Liver (tissue), 9 donors: ENCODE measurements around the gene CDCP2. TPM values are rescaled to one million over a fixed set of nuclear protein-coding genes. Genes with fewer than 3 reads are reported as not detected.

ENCODE experiments used
- DNase-seq: peaks from one replicate; pipeline ENCODE4 v3.0.0-alpha.2; 2017; ENCODE audit warnings: low spot score
- H3K27ac ChIP-seq, 2 donors: one replicate each; pipeline ENCODE4 v1.7.0; 2013; ENCODE audit warnings: inconsistent platforms in 2 of 2, low read length in 2 of 2, control low read depth in 1 of 2, low read depth in 1 of 2, mild to moderate bottlenecking in 1 of 2
- H3K27me3 ChIP-seq, 4 donors: one replicate each; pipeline versions ENCODE4 v1.6.1 to v1.7.0; 2013; ENCODE audit warnings: low read length in 3 of 4, inconsistent platforms in 1 of 4, mild to moderate bottlenecking in 1 of 4, moderate library complexity in 1 of 4; ENCODE audit not compliant: control insufficient read depth in 4 of 4, insufficient read depth in 4 of 4
- H3K36me3 ChIP-seq, 4 donors: one replicate each; pipeline versions ENCODE4 v1.6.1 to v1.7.0; 2013; ENCODE audit warnings: low read length in 3 of 4, mild to moderate bottlenecking in 3 of 4, low read depth in 1 of 4, moderate library complexity in 1 of 4; ENCODE audit not compliant: control insufficient read depth in 4 of 4, insufficient read depth in 3 of 4
- H3K4me1 ChIP-seq, 4 donors: one replicate each; pipeline versions ENCODE4 v1.6.1 to v1.7.0; 2013; ENCODE audit warnings: low read length in 3 of 4, mild to moderate bottlenecking in 3 of 4, moderate library complexity in 1 of 4; ENCODE audit not compliant: control insufficient read depth in 4 of 4, insufficient read depth in 4 of 4
- H3K4me3 ChIP-seq, 3 donors: one replicate each; pipeline versions ENCODE4 v1.6.1 to v1.7.0; 2013; ENCODE audit warnings: low read length in 3 of 3, control low read depth in 1 of 3, low read depth in 1 of 3, mild to moderate bottlenecking in 1 of 3
- H3K9ac ChIP-seq, 2 donors: one replicate each; pipeline ENCODE4 v1.7.0; 2013; ENCODE audit warnings: low read length in 2 of 2, mild to moderate bottlenecking in 2 of 2, moderate library complexity in 2 of 2, control low read depth in 1 of 2, low read depth in 1 of 2
- H3K9me3 ChIP-seq, 4 donors: one replicate each; pipeline versions ENCODE4 v1.6.1 to v1.7.0; 2013; ENCODE audit warnings: low read length in 3 of 4; ENCODE audit not compliant: control insufficient read depth in 4 of 4
- CTCF ChIP-seq: fragments of 150-350 bp; IDR thresholded peaks from 2 replicates; pipeline ENCODE4 v1.5.1; 2017; ENCODE audit warnings: improper control_type of control experiment, low read depth, low read length; ENCODE audit not compliant: missing input control
- EGR1 ChIP-seq, 2 donors: IDR thresholded peaks; 2 replicates each; pipeline ENCODE4 v1.6.1; 2016 to 2018; ENCODE audit warnings: antibody characterized with exemption in 2 of 2, low read depth in 2 of 2
- FOXA2 ChIP-seq: IDR thresholded peaks from 2 replicates; pipeline ENCODE4 v1.6.1; 2016; ENCODE audit warnings: antibody characterized with exemption
- HNF4A ChIP-seq, 2 donors: conservative IDR thresholded peaks; 2 replicates each; pipeline ENCODE4 v1.6.1; 2016; ENCODE audit warnings: antibody characterized with exemption in 2 of 2, mild to moderate bottlenecking in 2 of 2
- HNF4G ChIP-seq: IDR thresholded peaks from 2 replicates; pipeline ENCODE4 v1.6.1; 2016; ENCODE audit warnings: antibody characterized with exemption
- JUND ChIP-seq, 2 donors: IDR thresholded peaks; 2 replicates each; pipeline ENCODE4 v1.6.1; 2016; ENCODE audit warnings: antibody characterized with exemption in 2 of 2
- MAX ChIP-seq: IDR thresholded peaks from 2 replicates; pipeline ENCODE4 v1.6.1; 2016; ENCODE audit warnings: antibody characterized with exemption
- NR2F2 ChIP-seq: IDR thresholded peaks from 2 replicates; pipeline ENCODE4 v1.6.1; 2016; ENCODE audit warnings: antibody characterized with exemption
- SP1 ChIP-seq: IDR thresholded peaks from 2 replicates; pipeline ENCODE4 v1.6.1; 2018; ENCODE audit warnings: antibody characterized with exemption, mild to moderate bottlenecking
- TAF1 ChIP-seq: conservative IDR thresholded peaks from 2 replicates; pipeline ENCODE4 v1.6.1; 2016; ENCODE audit warnings: antibody characterized with exemption, mild to moderate bottlenecking
- YY1 ChIP-seq: IDR thresholded peaks from 2 replicates; pipeline ENCODE4 v1.6.1; 2016; ENCODE audit warnings: antibody characterized with exemption, mild to moderate bottlenecking
- ZBTB33 ChIP-seq: IDR thresholded peaks from 2 replicates; pipeline ENCODE4 v1.6.1; 2016; ENCODE audit warnings: antibody characterized with exemption
- WGBS: extraction: QIAGEN DNeasy Blood & Tissue Kit; methylation state at CpG from one replicate; pipeline ENCODE4 v1.1.7; 2013; 5-methylcytosine and 5-hydroxymethylcytosine counted together
- polyA plus RNA-seq, 2 donors: library from polyadenylated mRNA; stranded (reverse) in 1 of 2; unstranded in 1 of 2; fragments of 200-250 nt in 1 of 2; fragments of >200 nt in 1 of 2; fragmentation: Nextera tagmentation in 1 of 2; extraction: Ambion mirVana in 1 of 2; gene quantifications; one replicate each; pipeline versions ENCODE4 v1.2.1 to v1.2.3, GENCODE V29; 2013 to 2015
- total RNA-seq, 2 donors: library from RNA; depleted of rRNA; stranded (reverse); fragments of >200 nt; gene quantifications; one replicate each; pipeline ENCODE4 v1.2.3, GENCODE V29; 2014
- TF ChIP-seq, protein P1 (sequence below): IDR thresholded peaks from 2 replicates; pipeline ENCODE4 v1.6.1; 2016; ENCODE audit warnings: antibody characterized with exemption, mild to moderate bottlenecking
- TF ChIP-seq, protein P2 (sequence below): IDR thresholded peaks from 2 replicates; pipeline ENCODE4 v1.6.1; 2016; ENCODE audit warnings: antibody characterized with exemption
- donor health status: healthy.
- donor health status: healthy.
- donor health status: healthy.
- donor health status: healthy.
- donor health status: healthy.

The CDCP2 gene
- total and polyA plus RNA-seq, 4 donors = under 0.01 TPM; not detected in 3

DNA sequence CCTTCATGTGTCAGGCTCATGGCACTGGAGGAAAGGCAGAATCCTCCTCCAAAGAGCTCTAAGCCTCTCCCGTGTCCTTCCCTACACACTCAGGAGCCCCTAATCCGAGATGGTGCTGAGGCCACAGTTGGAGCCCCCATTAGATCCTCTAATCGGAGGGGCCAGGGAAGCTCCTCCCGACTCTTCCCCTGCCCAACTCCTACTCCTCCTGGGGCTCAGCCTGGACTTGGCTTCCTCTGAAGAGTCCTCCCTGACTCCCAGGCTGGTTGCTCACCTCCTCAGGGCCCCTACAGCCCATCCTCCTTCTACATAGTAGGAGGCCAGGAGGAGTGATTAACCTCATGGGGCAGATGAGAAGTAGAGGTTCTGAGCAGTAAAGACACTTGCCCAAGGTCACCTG lies 21.3 kb upstream of the CDCP2 start:
- peaks cover 0 to 11% (median 8%) of the 10 kb centered on the region in 4 donors for H3K4me1 ChIP-seq
- no peak overlapping the region for H3K4me3 ChIP-seq
- no peaks in the 10 kb centered on the region for H3K36me3 ChIP-seq
- no peak for DNase-seq
- H3K27me3 ChIP-seq = no peaks in the 10 kb centered on the region
- H3K9ac ChIP-seq = no peak overlapping the region
- TF ChIP-seq, protein P1, sequence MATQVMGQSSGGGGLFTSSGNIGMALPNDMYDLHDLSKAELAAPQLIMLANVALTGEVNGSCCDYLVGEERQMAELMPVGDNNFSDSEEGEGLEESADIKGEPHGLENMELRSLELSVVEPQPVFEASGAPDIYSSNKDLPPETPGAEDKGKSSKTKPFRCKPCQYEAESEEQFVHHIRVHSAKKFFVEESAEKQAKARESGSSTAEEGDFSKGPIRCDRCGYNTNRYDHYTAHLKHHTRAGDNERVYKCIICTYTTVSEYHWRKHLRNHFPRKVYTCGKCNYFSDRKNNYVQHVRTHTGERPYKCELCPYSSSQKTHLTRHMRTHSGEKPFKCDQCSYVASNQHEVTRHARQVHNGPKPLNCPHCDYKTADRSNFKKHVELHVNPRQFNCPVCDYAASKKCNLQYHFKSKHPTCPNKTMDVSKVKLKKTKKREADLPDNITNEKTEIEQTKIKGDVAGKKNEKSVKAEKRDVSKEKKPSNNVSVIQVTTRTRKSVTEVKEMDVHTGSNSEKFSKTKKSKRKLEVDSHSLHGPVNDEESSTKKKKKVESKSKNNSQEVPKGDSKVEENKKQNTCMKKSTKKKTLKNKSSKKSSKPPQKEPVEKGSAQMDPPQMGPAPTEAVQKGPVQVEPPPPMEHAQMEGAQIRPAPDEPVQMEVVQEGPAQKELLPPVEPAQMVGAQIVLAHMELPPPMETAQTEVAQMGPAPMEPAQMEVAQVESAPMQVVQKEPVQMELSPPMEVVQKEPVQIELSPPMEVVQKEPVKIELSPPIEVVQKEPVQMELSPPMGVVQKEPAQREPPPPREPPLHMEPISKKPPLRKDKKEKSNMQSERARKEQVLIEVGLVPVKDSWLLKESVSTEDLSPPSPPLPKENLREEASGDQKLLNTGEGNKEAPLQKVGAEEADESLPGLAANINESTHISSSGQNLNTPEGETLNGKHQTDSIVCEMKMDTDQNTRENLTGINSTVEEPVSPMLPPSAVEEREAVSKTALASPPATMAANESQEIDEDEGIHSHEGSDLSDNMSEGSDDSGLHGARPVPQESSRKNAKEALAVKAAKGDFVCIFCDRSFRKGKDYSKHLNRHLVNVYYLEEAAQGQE = no peak
- TF ChIP-seq HNF4G (no peak), HNF4A (conservative IDR thresholded peaks at IDR 0.05) (no peak), ZBTB33 (no peak), NR2F2 (no peak), EGR1 (IDR thresholded peaks at IDR 0.05; ENCODE audit: low read depth in 2 of 2) (no peak), SP1 (no peak), CTCF (no peak), FOXA2 (no peak), YY1 (no peak), TAF1 (no peak), MAX (no peak)
- TF ChIP-seq, protein P2, sequence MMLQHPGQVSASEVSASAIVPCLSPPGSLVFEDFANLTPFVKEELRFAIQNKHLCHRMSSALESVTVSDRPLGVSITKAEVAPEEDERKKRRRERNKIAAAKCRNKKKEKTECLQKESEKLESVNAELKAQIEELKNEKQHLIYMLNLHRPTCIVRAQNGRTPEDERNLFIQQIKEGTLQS = no peak
- 94% methylated on average over 4 of the region's 4 CpGs for WGBS
- H3K27ac ChIP-seq = no peak overlapping the region
- no peaks in the 10 kb centered on the region for H3K9me3 ChIP-seq

GRCh38 chr1:54173681-54174080 lies 20.9 kb upstream of the CDCP2 start:
- WGBS = 85% methylated on average over 9 of the region's 9 CpGs
- Histone ChIP-seq H3K9me3 (no peaks in the 10 kb centered on the region), H3K4me1 (peaks cover 0 to 11% (median 8%) of the 10 kb centered on the region in 4 donors), H3K4me3 (no peak overlapping the region), H3K27me3 (no peaks in the 10 kb centered on the region), H3K9ac (no peak overlapping the region), H3K36me3 (no peaks in the 10 kb centered on the region), H3K27ac (peak overlapping the region in 1 of 2 donors; percentile 53)
- TF ChIP-seq SP1 (no peak), FOXA2 (no peak), YY1 (no peak), JUND (IDR thresholded peaks at IDR 0.05) (no peak), TAF1 (no peak), MAX (no peak), EGR1 (IDR thresholded peaks at IDR 0.05; ENCODE audit: low read depth in 2 of 2) (no peak)
- TF ChIP-seq, protein P1 = no peak
- no peak for DNase-seq
